ENCODE data around the gene GNA12.

- TF ChIP-seq CTCF (optimal IDR thresholded peaks at IDR 0.05 in 1 of 3, IDR thresholded peaks at IDR 0.05 in 1 of 3, conservative IDR thresholded peaks at IDR 0.05 in 1 of 3; ENCODE audit: extremely low read depth in 1 of 3, insufficient read depth in 2 of 3, low read length in 3 of 3) (no peak), EZH2 (IDR thresholded peaks at IDR 0.05; ENCODE audit: low read length) (no peak)
These were observed 120.8 kb downstream of the GNA12 start for GRCh38 chr7:2723138-2723850.

Measured in keratinocyte (primary cell).